GM06990 (cell line): ENCODE measurements around the gene COX6A2.

Experiments used
- DNase-seq: peaks from one replicate; pipeline ENCODE4 v3.0.0-alpha.2; 2011; ENCODE audit not compliant: insufficient read length; ENCODE audit errors: extremely low read depth
- H3K27me3 ChIP-seq: replicated peaks from 2 replicates; pipeline ENCODE4 v1.6.0; 2011; ENCODE audit warnings: low read length; ENCODE audit not compliant: control insufficient read depth, insufficient read depth
- H3K36me3 ChIP-seq: 2 replicates; pipeline ENCODE4 v1.5.1; 2011; ENCODE audit warnings: low read length; ENCODE audit not compliant: control insufficient read depth, insufficient read depth
- H3K4me3 ChIP-seq: replicated peaks from 2 replicates; pipeline ENCODE4 v1.5.1; 2011; ENCODE audit warnings: low read depth, mild to moderate bottlenecking, control low read depth, low read length
- TF ChIP-seq, protein P1 (sequence below): IDR thresholded peaks from 2 replicates; pipeline ENCODE4 v1.5.1; 2011; ENCODE audit warnings: low read length, control low read depth, mild to moderate bottlenecking, inconsistent platforms; ENCODE audit not compliant: insufficient read depth, poor library complexity, severe bottlenecking

Gene COX6A2

GRCh38 chr16:31428279-31428597, at the start of gene COX6A2:
TSS of gene COX6A2 (minus strand) at chr16:31428360. CDS start at chr16:31428325, 35 bp downstream.
- no peak for DNase-seq
- TF ChIP-seq, protein P1, sequence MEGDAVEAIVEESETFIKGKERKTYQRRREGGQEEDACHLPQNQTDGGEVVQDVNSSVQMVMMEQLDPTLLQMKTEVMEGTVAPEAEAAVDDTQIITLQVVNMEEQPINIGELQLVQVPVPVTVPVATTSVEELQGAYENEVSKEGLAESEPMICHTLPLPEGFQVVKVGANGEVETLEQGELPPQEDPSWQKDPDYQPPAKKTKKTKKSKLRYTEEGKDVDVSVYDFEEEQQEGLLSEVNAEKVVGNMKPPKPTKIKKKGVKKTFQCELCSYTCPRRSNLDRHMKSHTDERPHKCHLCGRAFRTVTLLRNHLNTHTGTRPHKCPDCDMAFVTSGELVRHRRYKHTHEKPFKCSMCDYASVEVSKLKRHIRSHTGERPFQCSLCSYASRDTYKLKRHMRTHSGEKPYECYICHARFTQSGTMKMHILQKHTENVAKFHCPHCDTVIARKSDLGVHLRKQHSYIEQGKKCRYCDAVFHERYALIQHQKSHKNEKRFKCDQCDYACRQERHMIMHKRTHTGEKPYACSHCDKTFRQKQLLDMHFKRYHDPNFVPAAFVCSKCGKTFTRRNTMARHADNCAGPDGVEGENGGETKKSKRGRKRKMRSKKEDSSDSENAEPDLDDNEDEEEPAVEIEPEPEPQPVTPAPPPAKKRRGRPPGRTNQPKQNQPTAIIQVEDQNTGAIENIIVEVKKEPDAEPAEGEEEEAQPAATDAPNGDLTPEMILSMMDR: no peak
- Histone ChIP-seq H3K4me3 (no peak within 1 kb of the TSS), H3K36me3 (no peaks in the 10 kb centered on the region), H3K27me3 (no peaks in the 10 kb centered on the region; the same call in 1 of the 2 replicates)

GRCh38 chr16:31477220-31478216, 49.4 kb upstream of the COX6A2 start:
- Histone ChIP-seq H3K27me3 (peaks cover 2% of the 10 kb centered on the region), H3K4me3 (peak overlapping the region; percentile 54), H3K36me3 (no peaks in the 10 kb centered on the region)
- TF ChIP-seq, protein P1: no peak
- DNase-seq: no peak

- Histone ChIP-seq H3K27me3 (peaks cover 2% of the 10 kb centered on the region), H3K36me3 (no peaks in the 10 kb centered on the region), H3K4me3 (peak overlapping the region; percentile 54)
- TF ChIP-seq, protein P1: no peak
- peak; percentile 61 for DNase-seq
These were observed 48.4 kb upstream of the COX6A2 start for GRCh38 chr16:31476303-31477219.

- Histone ChIP-seq H3K36me3 (no peaks in the 10 kb centered on the region), H3K27me3 (peaks cover 2% of the 10 kb centered on the region), H3K4me3 (no peak overlapping the region)
- TF ChIP-seq, protein P1: no peak
- no peak for DNase-seq
These were observed 47.8 kb upstream of the COX6A2 start for GRCh38 chr16:31475946-31476302.

DNA sequence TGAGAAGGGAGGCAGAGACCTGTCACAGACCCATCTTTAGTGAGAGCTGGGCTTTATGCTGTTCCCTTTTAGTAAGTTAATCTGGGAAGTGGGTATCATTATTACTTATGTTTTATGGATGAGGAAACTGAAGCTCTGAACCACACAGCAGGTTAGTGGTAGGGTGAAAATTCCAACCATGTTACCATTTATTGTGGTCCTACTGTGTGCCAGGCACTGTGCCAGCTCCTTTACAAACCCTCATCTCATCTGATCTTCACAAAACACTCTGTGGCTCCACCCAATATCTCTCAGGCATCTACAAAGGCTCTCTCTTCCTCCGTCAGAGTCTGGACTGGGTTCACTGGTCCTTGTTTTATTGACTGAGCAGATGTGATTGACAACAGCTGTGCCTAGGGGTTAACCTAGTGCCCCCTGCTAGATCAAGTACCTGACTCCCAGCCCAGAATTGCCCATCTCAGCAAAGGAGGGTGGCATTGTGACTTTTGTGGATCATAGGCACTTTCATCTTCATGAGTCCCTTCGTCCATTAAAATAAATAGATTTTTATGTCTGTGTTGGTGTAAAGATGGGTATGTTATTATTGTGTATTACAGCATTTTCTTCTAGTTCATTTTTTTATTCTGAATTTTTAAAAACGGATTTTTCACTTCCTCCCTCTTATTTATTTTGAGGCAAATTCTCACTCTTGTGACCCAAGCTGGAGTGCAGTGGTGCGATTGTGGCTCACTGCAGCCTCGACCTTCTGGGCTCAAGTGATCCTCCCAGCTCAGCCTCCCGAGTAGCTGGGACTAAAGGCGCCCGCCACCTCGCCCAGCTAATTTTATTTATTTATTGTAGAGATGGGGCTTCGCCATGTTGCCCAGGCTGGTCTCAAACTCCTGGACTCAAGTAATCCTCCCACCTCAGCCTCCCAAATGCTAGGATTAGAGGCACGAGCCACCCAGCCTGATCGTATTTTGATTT, 46.9 kb upstream of the COX6A2 start:
- H3K36me3 ChIP-seq: no peaks in the 10 kb centered on the region
- DNase-seq: no peak
- no peak overlapping the region for H3K4me3 ChIP-seq
- H3K27me3 ChIP-seq: peaks cover 2% of the 10 kb centered on the region
- TF ChIP-seq, protein P1: no peak
